CD14-positive monocyte (primary cell): ENCODE data around the gene CACNB2. TPM values are rescaled to one million over a fixed set of nuclear protein-coding genes. Genes with fewer than 3 reads are reported as not detected.

ENCODE experiments used
- DNase-seq, 3 donors: peaks; one replicate each; pipeline ENCODE4 v3.0.0-alpha.2; 2011 to 2022
- H2AFZ ChIP-seq: 2 replicates; pipeline ENCODE4 v1.6.0; 2012; ENCODE audit warnings: mild to moderate bottlenecking, low read depth, low read length, inconsistent platforms; ENCODE audit not compliant: insufficient read depth, poor library complexity, severe bottlenecking
- H3K27ac ChIP-seq, 2 donors: 1 replicate in 1 of 2; 2 replicates in 1 of 2; pipeline ENCODE4 v1.5.1; 2012 to 2013; ENCODE audit warnings: low read length in 2 of 2, control low read depth in 1 of 2, inconsistent platforms in 1 of 2, low read depth in 1 of 2, mild to moderate bottlenecking in 1 of 2
- H3K27me3 ChIP-seq, 2 donors: one replicate each; pipeline versions ENCODE4 v1.6.0 to v1.6.1; 2011 to 2013; ENCODE audit warnings: low read length in 2 of 2; ENCODE audit not compliant: control insufficient read depth in 2 of 2, insufficient read depth in 2 of 2
- H3K36me3 ChIP-seq, 2 donors: replicated peaks in 1 of 2; 1 replicate in 1 of 2; 2 replicates in 1 of 2; pipeline versions ENCODE4 v1.5.1 to v1.6.1; 2012 to 2013; ENCODE audit warnings: low read length in 2 of 2, control low read depth in 1 of 2, inconsistent platforms in 1 of 2, mild to moderate bottlenecking in 1 of 2; ENCODE audit not compliant: insufficient read depth in 2 of 2, control insufficient read depth in 1 of 2
- H3K4me1 ChIP-seq, 2 donors: 1 replicate in 1 of 2; 2 replicates in 1 of 2; pipeline versions ENCODE4 v1.5.1 to v1.6.1; 2012 to 2013; ENCODE audit warnings: low read length in 2 of 2, control low read depth in 1 of 2, inconsistent platforms in 1 of 2, mild to moderate bottlenecking in 1 of 2, moderate library complexity in 1 of 2; ENCODE audit not compliant: insufficient read depth in 2 of 2, control insufficient read depth in 1 of 2
- H3K4me2 ChIP-seq: replicated peaks from 2 replicates; pipeline ENCODE3; 2012; ENCODE audit warnings: low read length, moderate library complexity, mild to moderate bottlenecking; ENCODE audit not compliant: poor library complexity, severe bottlenecking; ENCODE audit errors: extremely low read depth
- H3K4me3 ChIP-seq, 3 experiments: fragments of 200-600 bp in 1 of 3; sonication (generic) in 1 of 3; replicated peaks in 1 of 3; 1 replicate in 2 of 3; 2 replicates in 1 of 3; pipeline ENCODE4 v1.5.1; 2011 to 2013; ENCODE audit warnings: low read length in 3 of 3, mild to moderate bottlenecking in 3 of 3, control low read depth in 2 of 3, low read depth in 2 of 3, inconsistent platforms in 1 of 3, moderate library complexity in 1 of 3
- H3K79me2 ChIP-seq: 2 replicates; pipeline ENCODE4 v1.6.0; 2012; ENCODE audit warnings: mild to moderate bottlenecking, control low read depth, inconsistent platforms, low read length, moderate library complexity; ENCODE audit not compliant: insufficient read depth
- H3K9ac ChIP-seq: 2 replicates; pipeline ENCODE4 v1.6.0; 2017; ENCODE audit warnings: low read length, mild to moderate bottlenecking; ENCODE audit not compliant: insufficient read depth, poor library complexity, severe bottlenecking
- H3K9me3 ChIP-seq, 2 donors: replicated peaks in 1 of 2; 1 replicate in 1 of 2; 2 replicates in 1 of 2; pipeline versions ENCODE4 v1.5.1 to v1.6.1; 2012 to 2013; ENCODE audit warnings: low read length in 2 of 2, control low read depth in 1 of 2; ENCODE audit not compliant: control insufficient read depth in 1 of 2, insufficient read depth in 1 of 2
- H4K20me1 ChIP-seq: 2 replicates; pipeline ENCODE4 v1.6.0; 2012; ENCODE audit warnings: mild to moderate bottlenecking, low read length, control low read depth, moderate library complexity; ENCODE audit not compliant: insufficient read depth
- H3K27ac Mint-ChIP-seq, 7 donors: one replicate each; pipeline ENCODE4 v1.8.0; 2020; ENCODE audit warnings: mild to moderate bottlenecking in 7 of 7, mixed read lengths in 7 of 7, moderate library complexity in 6 of 7, inconsistent platforms in 2 of 7
- H3K27me3 Mint-ChIP-seq, 3 donors: one replicate each; pipeline ENCODE4 v1.8.0; 2021 to 2022; ENCODE audit warnings: low read depth in 3 of 3, mild to moderate bottlenecking in 3 of 3, mixed read lengths in 3 of 3, moderate library complexity in 3 of 3, inconsistent platforms in 1 of 3
- H3K36me3 Mint-ChIP-seq, 2 donors: one replicate each; pipeline ENCODE4 v1.8.0; 2020; ENCODE audit warnings: mixed read lengths in 2 of 2, inconsistent platforms in 1 of 2, mild to moderate bottlenecking in 1 of 2
- H3K4me1 Mint-ChIP-seq: one replicate; pipeline ENCODE4 v1.8.0; 2020; ENCODE audit warnings: mild to moderate bottlenecking, mixed read lengths
- H3K4me3 Mint-ChIP-seq, 2 donors: one replicate each; pipeline ENCODE4 v1.8.0; 2020; ENCODE audit warnings: mild to moderate bottlenecking in 2 of 2, mixed read lengths in 2 of 2, moderate library complexity in 1 of 2
- H3K9me3 Mint-ChIP-seq, 7 donors: one replicate each; pipeline ENCODE4 v1.8.0; 2020 to 2022; ENCODE audit warnings: mixed read lengths in 7 of 7, mild to moderate bottlenecking in 6 of 7, moderate library complexity in 6 of 7, inconsistent platforms in 2 of 7
- CTCF ChIP-seq: fragments of 200-600 bp; IDR thresholded peaks from one replicate; pipeline ENCODE4 v1.8.0; 2022; ENCODE audit warnings: antibody characterized with exemption, mild to moderate bottlenecking
- WGBS: methylation state at CpG from one replicate; pipeline ENCODE4 v1.1.5; 2013; ENCODE audit warnings: missing lambda C conversion rate; ENCODE audit not compliant: insufficient coverage; 5-methylcytosine and 5-hydroxymethylcytosine counted together
- intact Hi-C, 2 donors: fragments of 100-400 bp; cut with micrococcal nuclease; formaldehyde crosslinking; loops; one replicate each; pipeline versions ENCODE4 v1.15.0 to v1.15.1; 2023
- polyA plus RNA-seq, 3 donors: library from polyadenylated mRNA; depleted of rRNA in 1 of 3; unstranded in 2 of 3; stranded (reverse) in 1 of 3; fragments of 300-500 nt in 2 of 3; fragments of >200 nt in 1 of 3; fragmentation: Illumina TruSeq in 2 of 3; gene quantifications; 1 replicate in 2 of 3; 2 replicates in 1 of 3; pipeline ENCODE4 v1.2.3, GENCODE V29; 2012 to 2021

Gene CACNB2
- polyA plus RNA-seq, 3 donors = 0.05 TPM; not detected in 2

- H3K9ac ChIP-seq = no peak overlapping the region
- H3K4me3 Mint-ChIP-seq = no peak overlapping the region
- H3K4me2 ChIP-seq = no peak overlapping the region
- intact Hi-C loops = no loop called here
- no peak overlapping the region for H3K27ac ChIP-seq
- 83% methylated on average over 7 of the region's 11 CpGs for WGBS
- no peak overlapping the region for H2AFZ ChIP-seq
- no peak overlapping the region for H3K4me3 ChIP-seq
- H3K27ac Mint-ChIP-seq = no peak overlapping the region
- no peaks in the 10 kb centered on the region for H4K20me1 ChIP-seq
- H3K27me3 ChIP-seq = no peaks in the 10 kb centered on the region
- H3K27me3 Mint-ChIP-seq = peaks cover 0 to 3% (median 0%) of the 10 kb centered on the region in 3 donors
- no peaks in the 10 kb centered on the region for H3K36me3 Mint-ChIP-seq
- H3K9me3 Mint-ChIP-seq = peaks cover 4 to 22% (median 8%) of the 10 kb centered on the region in 7 donors
- H3K4me1 Mint-ChIP-seq = no peaks in the 10 kb centered on the region
- H3K79me2 ChIP-seq = no peaks in the 10 kb centered on the region
- TF ChIP-seq CTCF = no peak
- DNase-seq = no peak
- peaks cover 0 to 11% of the 10 kb centered on the region in 2 donors for H3K9me3 ChIP-seq
- H3K36me3 ChIP-seq = no peaks in the 10 kb centered on the region
- H3K4me1 ChIP-seq = no peaks in the 10 kb centered on the region
Measured at GRCh38 chr10:18483516-18484186, 343.4 kb downstream of the CACNB2 start.

GRCh38 chr10:18486438-18486837 lies 346.2 kb downstream of the CACNB2 start:
- Mint-ChIP-seq H3K9me3 (peaks cover 1 to 32% (median 15%) of the 10 kb centered on the region in 7 donors), H3K27ac (no peak overlapping the region), H3K27me3 (no peaks in the 10 kb centered on the region), H3K36me3 (no peaks in the 10 kb centered on the region), H3K4me3 (no peak overlapping the region), H3K4me1 (no peaks in the 10 kb centered on the region)
- no peaks in the 10 kb centered on the region for H3K79me2 ChIP-seq
- H3K9ac ChIP-seq = no peak overlapping the region
- intact Hi-C loops = no loop called here
- 100% methylated on average over 2 of the region's 3 CpGs for WGBS
- H3K4me2 ChIP-seq = no peak overlapping the region
- H2AFZ ChIP-seq = no peak overlapping the region
- no peaks in the 10 kb centered on the region for H4K20me1 ChIP-seq
- no peaks in the 10 kb centered on the region for H3K36me3 ChIP-seq
- no peak overlapping the region for H3K27ac ChIP-seq
- H3K4me1 ChIP-seq = no peaks in the 10 kb centered on the region
- peaks cover 0 to 19% of the 10 kb centered on the region in 2 donors for H3K9me3 ChIP-seq
- TF ChIP-seq CTCF = no peak
- DNase-seq = no peak
- no peaks in the 10 kb centered on the region for H3K27me3 ChIP-seq
- no peak overlapping the region for H3K4me3 ChIP-seq
